ENCODE results near the gene DNAH11. TPM values are rescaled to one million over a fixed set of nuclear protein-coding genes. Genes with fewer than 3 reads are reported as not detected.

Gene DNAH11
- total and polyA plus RNA-seq, 2 of the 8 experiments (the other 6 are each of a cell fraction or from before 2014, with no cell fraction given): 1.8 to 4.9 TPM

- Histone ChIP-seq H3K27me3 (replicated peaks in 1 of 4; ENCODE audit: control insufficient read depth in 3 of 4, extremely low read depth in 1 of 4, insufficient read depth in 3 of 4, low read length in 3 of 4) (no peaks in the 10 kb centered on the region), H2BK5ac (ENCODE audit: low read depth, low read length) (no peak overlapping the region), H3K18ac (ENCODE audit: extremely low read depth, low read length) (no peak overlapping the region), H2AK5ac (ENCODE audit: low read depth, low read length) (no peak overlapping the region), H3K4me1 (replicated peaks in 1 of 4; ENCODE audit: control insufficient read depth in 3 of 4, insufficient read depth in 4 of 4, low read length in 3 of 4) (no peaks in the 10 kb centered on the region; a peak in 1 of 7 replicates), H2BK12ac (ENCODE audit: low read depth, low read length) (no peak overlapping the region), H3K14ac (ENCODE audit: insufficient read length) (no peak overlapping the region), H4K5ac (ENCODE audit: insufficient read length, low read depth, low read length) (no peak overlapping the region), H4K20me1 (replicated peaks in 1 of 2; ENCODE audit: control insufficient read depth in 1 of 2, insufficient read depth in 2 of 2, low read length in 2 of 2) (no peaks in the 10 kb centered on the region), H4K91ac (replicated peaks; ENCODE audit: insufficient read length, low read length) (no peak overlapping the region), H3K4me3 (ENCODE audit: extremely low read depth in 1 of 4, insufficient read depth in 2 of 4, low read depth in 3 of 4, low read length in 4 of 4) (no peak overlapping the region), H3K79me1 (ENCODE audit: low read depth, low read length) (no peaks in the 10 kb centered on the region), H3K4me2 (ENCODE audit: insufficient read depth in 1 of 2, low read depth in 2 of 2, low read length in 2 of 2) (no peak overlapping the region), H3K23me2 (ENCODE audit: low read depth, low read length) (no peaks in the 10 kb centered on the region), H2BK120ac (replicated peaks; ENCODE audit: low read depth, low read length) (no peak overlapping the region), H3K36me3 (ENCODE audit: control insufficient read depth in 2 of 4, insufficient read depth in 4 of 4, low read length in 3 of 4) (no peaks in the 10 kb centered on the region; a peak in 1 of 8 replicates), H3K27ac (ENCODE audit: low read depth, low read length) (no peak overlapping the region), H4K8ac (ENCODE audit: extremely low read depth, insufficient read depth, low read length) (no peak overlapping the region), H3K4ac (replicated peaks; ENCODE audit: insufficient read length, low read depth, low read length) (no peak overlapping the region), H2BK20ac (ENCODE audit: low read length) (no peak overlapping the region), H3K79me2 (ENCODE audit: control insufficient read depth in 1 of 2, insufficient read depth in 2 of 2, low read length in 2 of 2) (no peaks in the 10 kb centered on the region), H3K23ac (ENCODE audit: insufficient read length) (no peak overlapping the region), H3K9ac (replicated peaks in 1 of 4; ENCODE audit: extremely low read depth in 1 of 4, low read depth in 3 of 4, low read length in 3 of 4) (no peak overlapping the region), H3K9me3 (ENCODE audit: insufficient read depth in 2 of 2, low read depth in 1 of 2, low read length in 1 of 2) (no peaks in the 10 kb centered on the region), H2AFZ (ENCODE audit: low read length) (no peak overlapping the region), H3K56ac (replicated peaks; ENCODE audit: insufficient read length, low read depth, low read length) (no peak overlapping the region), H2BK15ac (ENCODE audit: low read length) (no peak overlapping the region)
- no peak for TF ChIP-seq CTBP2 (IDR thresholded peaks at IDR 0.05; ENCODE audit: borderline replicate concordance, insufficient read depth, insufficient read length, low read length)
- TF ChIP-seq NRF1 (IDR thresholded peaks at IDR 0.05; ENCODE audit: low read depth, low read length): no peak
- TF ChIP-seq HDAC6 (IDR thresholded peaks at IDR 0.05; ENCODE audit: low read depth, low read length): no peak
- TF ChIP-seq BRCA1 (IDR thresholded peaks at IDR 0.05; ENCODE audit: low read depth, low read length): no peak
- no peak for TF ChIP-seq SP1 (IDR thresholded peaks at IDR 0.05; ENCODE audit: low read depth, low read length)
- no peak for TF ChIP-seq TCF12 (IDR thresholded peaks at IDR 0.05; ENCODE audit: low read depth, low read length)
- no peak for TF ChIP-seq EZH2 (IDR thresholded peaks at IDR 0.05; ENCODE audit: low read depth, low read length, severe bottlenecking)
- TF ChIP-seq ATF3 (IDR thresholded peaks at IDR 0.05; ENCODE audit: insufficient read depth, low read depth, low read length): no peak
- TF ChIP-seq EGR1 (IDR thresholded peaks at IDR 0.05; ENCODE audit: borderline replicate concordance, low read depth, low read length): no peak
- TF ChIP-seq KDM1A (IDR thresholded peaks at IDR 0.05; ENCODE audit: borderline replicate concordance, low read length): no peak
- TF ChIP-seq CBX5 (IDR thresholded peaks at IDR 0.05; ENCODE audit: low read depth, low read length): no peak
- TF ChIP-seq NANOG (IDR thresholded peaks at IDR 0.05; ENCODE audit: insufficient read depth, low read depth, low read length, poor library complexity, severe bottlenecking): no peak
- no peak for TF ChIP-seq YY1 (IDR thresholded peaks at IDR 0.05; ENCODE audit: low read depth, low read length)
- FAIRE-seq (no peak), DNase-seq (ENCODE audit: low read depth in 1 of 2, low spot score in 2 of 2) (no peak)
- ChIA-PET CTCF (ENCODE audit: partially characterized antibody) (no interaction called here), POLR2A (ENCODE audit: partially characterized antibody) (no interaction called here)
- 91% methylated on average over 7 of the region's 7 CpGs; no CpG with 5 or more reads in 1 of the 2 experiments for WGBS, 2 experiments (ENCODE audit: extremely low coverage in 1 of 2, insufficient coverage in 1 of 2, insufficient read length in 1 of 2, insufficient replicate concordance in 2 of 2, low coverage in 1 of 2, low lambda C conversion rate in 2 of 2, missing lambda C conversion rate in 1 of 2)
Measured at GRCh38 chr7:21565614-21566013, 22.8 kb downstream of the DNAH11 start.
